CD4-positive, alpha-beta T cell treated with Interleukin-15 for 1 hour (primary cell): ENCODE data around the gene GALNT18.

Source experiments
- DNase-seq: peaks from one replicate; pipeline ENCODE4 v3.0.0-alpha.2; 2020

The GALNT18 gene

DNA sequence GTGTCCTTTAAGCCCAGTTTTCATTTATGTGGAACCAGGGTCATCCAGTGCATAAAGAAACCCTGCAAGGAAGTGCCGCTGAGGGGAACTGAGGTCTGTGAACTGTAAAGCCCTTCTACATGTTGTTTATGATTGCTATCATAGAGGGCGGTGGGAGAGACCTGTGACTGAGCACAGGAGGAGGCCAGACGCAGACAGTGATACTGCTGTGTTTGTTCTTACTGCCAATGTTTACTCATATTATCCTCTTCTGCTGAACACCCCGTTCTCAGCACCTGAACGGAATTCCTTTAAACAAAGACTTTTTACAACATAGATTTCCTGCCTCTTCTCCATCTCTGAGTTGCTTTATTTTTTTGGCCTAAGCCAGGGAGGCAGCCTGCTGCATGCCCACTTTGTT, 967 bp upstream of the GALNT18 start:
- no peak for DNase-seq

GRCh38 chr11:11622340-11622706, 518 bp upstream of the GALNT18 start:
- DNase-seq = no peak

GRCh38 chr11:11620921-11621572, 758 bp downstream of the GALNT18 start:
- DNase-seq = no peak

DNA sequence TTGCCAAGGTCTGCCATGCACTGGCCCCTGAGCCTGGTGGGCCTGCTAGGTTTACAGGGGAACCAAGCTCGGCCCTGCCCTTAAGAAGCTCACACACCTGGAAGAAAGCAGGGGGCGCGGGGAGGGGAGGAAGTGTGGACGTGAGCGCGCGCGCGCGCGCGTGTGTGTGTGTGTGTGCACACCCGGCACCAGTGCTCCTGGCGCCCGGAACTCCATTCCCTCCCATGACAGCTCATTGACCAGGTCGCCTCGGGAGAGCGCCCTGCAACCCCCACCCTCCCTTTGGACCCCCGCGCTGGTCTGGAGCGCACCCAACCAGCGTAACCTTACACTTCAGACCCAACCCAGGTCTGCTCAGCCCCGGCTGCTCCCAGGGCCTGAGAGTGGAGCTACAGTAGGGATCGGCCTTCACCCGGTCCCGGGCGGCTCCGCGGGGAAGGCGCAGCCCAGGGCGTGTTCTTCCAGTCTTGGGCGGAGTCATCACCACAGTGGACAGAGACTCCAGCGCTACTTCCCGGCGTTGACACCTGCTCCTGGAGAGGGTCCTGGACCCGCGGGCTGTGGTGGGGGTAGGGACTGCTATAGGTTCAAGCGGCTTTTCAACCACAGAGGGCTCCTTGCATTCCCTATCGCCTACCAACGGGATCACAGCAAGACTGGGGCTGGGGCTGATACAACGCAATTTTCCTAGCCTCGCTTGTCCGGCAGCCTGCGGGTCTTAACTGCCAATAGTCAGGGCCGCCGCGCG, 1.5 kb downstream of the GALNT18 start:
- no peak for DNase-seq

GRCh38 chr11:11618973-11619435, 2.8 kb downstream of the GALNT18 start:
- DNase-seq = no peak

DNA sequence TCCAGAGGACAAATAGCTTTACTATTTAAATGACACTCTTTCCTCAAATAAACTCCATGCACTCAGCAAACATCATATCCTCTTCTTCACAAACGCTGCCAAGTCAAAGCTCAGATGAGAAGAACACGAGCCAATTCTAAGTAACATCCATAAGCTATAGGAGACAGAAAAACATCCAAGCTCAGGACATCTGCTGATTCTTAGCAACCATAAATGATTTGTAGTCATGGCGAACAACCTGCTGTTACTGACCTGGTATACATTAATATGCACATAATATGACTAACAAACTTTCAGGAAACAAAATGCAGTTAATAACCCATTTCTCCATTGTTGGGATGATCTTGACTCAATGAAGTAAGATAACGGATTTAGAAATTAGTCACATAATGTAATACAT, 6.7 kb downstream of the GALNT18 start:
- DNase-seq = no peak

DNA sequence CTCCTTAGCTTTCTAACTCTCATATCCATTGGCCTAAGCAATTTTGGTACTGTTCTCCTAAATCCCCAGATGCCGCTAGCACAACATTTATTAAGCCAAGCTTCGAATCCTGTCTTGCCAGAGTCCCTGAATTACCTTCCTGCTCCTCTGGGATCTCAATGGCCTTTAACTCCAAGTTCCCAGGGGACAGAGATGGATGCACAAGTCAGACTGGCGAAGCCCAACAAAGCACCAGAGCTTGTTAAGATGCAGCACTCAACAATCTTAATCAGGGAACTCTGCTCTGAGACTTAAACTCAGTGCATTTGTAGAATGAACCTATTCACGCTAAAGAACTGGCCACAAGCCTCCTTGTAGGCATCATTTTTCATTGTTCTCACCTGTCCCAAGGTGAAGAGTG, 9.4 kb downstream of the GALNT18 start:
- no peak for DNase-seq

DNA sequence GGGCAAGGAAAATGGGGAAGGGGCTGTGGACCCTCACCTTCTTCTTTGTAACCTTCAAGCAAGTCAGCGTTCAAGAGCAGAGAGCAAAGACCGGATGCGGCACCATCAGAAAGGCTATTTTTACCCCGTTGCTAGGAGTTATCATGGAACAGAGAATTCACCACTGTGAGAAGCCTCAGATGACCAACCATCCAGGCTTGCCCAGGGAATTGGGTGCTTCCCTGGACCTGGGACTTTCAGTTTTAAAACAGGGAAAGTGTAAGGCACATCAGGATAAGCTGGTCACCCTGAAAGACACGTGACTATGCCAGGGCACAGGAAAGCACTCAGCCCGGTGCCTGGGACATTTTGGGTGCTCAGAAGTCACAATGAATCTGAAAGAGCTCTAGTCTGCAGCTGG, 10.4 kb downstream of the GALNT18 start:
- DNase-seq = no peak

GRCh38 chr11:11608783-11609232, 13.0 kb downstream of the GALNT18 start:
- no peak for DNase-seq

DNA sequence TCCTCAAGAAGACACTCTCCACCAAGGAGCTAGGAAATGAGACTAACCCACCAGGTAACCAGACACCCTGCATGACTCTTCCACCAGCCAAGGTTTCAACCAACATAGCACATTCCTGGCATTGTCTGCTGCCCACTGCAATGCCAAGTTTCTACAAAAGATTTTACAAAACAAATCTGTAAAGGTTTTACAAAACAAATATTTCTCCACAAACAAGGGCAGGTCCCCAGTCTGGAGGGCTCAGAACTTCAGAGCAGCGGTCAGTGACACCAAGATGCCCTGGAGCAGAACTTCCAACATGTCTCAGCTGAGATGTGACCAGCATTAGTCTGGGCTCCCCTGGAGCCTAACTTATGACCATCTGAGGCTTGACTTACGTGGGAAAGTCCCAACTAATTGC, 14.0 kb downstream of the GALNT18 start:
- DNase-seq = no peak

- DNase-seq = no peak
These were observed 15.9 kb downstream of the GALNT18 start for GRCh38 chr11:11605821-11606450.

DNA sequence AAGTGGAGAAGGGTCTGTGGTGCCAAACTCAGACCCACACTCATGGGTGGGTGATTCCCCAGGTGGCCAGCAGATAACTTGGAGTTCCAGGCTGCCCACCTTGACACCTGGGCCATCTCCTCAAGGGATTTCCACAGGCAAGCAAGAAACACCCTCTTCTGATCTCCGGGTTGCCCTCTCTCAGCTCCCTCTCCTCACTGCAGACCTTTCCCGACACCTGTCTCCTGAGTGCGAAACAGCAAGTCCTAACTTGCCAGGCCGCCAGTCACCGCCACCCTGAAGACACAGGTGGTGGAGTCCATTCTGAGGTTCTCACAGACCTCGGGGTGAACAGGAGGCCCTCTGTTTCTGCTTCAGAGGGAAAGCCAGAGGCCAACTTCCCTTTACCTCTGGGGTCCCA, 16.6 kb downstream of the GALNT18 start:
- DNase-seq = no peak

- no peak for DNase-seq
These were observed 17.3 kb downstream of the GALNT18 start for GRCh38 chr11:11604370-11604990.

- DNase-seq = no peak
These were observed 19.8 kb downstream of the GALNT18 start for GRCh38 chr11:11602011-11602410.

DNA sequence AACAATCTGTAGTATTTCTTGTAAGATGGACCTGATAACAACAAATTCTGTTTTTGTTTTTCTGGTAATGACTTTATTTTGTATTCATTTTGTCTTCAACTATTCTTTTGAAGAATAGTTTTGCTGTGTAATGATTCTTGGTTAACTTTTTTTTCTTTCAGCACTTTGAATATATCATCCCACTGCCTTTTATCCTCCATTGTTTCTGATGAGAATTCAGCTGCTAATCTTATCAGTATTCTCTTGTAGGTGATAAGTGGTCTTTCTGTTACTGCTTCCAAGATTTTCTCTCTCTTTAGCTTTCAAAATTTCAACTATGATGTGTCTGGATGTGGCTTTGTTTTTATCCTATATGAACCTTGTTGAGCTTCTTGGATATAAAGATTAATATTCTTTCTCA, 21.5 kb downstream of the GALNT18 start:
- no peak for DNase-seq

DNA sequence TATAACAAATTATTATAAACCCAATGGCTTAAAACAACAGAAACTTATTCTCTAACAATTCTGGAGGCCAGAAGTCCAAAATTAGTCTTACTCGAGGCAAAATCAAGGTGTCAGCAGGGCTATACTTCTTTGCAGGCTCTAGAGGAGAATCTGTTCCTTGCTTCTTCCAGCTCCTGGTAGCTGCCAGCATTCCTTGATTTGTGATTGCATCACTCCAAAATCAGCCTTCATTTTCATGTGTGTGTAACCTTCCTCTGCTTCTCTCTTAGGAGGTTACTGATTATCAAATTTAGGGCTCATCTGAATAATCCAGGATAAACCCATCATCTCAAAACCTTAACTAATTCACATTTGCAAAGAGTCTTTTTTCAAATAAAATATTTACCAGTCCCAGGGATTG, 23.6 kb downstream of the GALNT18 start:
- DNase-seq = no peak

- DNase-seq = no peak
These were observed 27.6 kb downstream of the GALNT18 start for GRCh38 chr11:11594162-11594561.

- no peak for DNase-seq
These were observed 29.6 kb downstream of the GALNT18 start for GRCh38 chr11:11592146-11592684.

- no peak for DNase-seq
These were observed 32.4 kb downstream of the GALNT18 start for GRCh38 chr11:11589437-11589836.

DNA sequence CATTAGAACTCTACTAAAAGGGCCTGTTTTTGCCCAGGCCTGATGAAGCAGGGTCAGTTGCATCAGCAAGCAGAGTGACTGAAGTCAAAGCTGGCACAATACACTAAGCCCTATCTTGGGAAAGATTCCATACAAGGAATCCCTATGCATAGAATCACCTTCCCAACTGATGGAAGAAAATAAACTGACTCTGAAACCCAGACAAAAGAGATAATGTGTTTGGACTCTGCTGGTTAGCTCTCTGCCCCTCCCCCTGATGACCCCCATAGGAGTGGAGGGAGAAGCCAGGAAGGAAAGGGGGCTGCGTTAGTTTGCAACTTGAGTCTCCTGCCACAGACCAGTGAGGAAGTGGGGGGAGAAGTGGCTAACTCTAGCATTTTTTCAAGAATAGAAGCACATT, 32.9 kb downstream of the GALNT18 start:
- DNase-seq = no peak

DNA sequence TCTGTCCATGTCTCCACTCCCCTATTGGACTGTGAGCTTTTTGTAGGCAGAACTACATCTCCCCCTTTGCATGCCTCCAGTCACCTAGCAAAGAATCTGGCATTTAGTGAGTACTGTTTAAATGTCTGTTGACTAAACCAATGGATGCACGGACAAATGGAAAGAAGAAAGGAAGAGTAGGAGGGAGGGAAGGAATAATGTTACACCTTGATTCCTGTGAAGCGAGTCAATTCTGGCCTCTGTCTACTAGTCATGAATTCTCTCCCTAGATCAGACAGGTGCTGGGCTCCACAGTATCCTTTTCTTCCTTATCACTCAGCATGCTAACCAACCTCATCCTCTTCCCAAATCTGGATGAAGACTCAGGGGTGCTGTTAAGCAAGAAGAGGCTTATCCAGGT, 33.6 kb downstream of the GALNT18 start:
- DNase-seq = no peak

DNA sequence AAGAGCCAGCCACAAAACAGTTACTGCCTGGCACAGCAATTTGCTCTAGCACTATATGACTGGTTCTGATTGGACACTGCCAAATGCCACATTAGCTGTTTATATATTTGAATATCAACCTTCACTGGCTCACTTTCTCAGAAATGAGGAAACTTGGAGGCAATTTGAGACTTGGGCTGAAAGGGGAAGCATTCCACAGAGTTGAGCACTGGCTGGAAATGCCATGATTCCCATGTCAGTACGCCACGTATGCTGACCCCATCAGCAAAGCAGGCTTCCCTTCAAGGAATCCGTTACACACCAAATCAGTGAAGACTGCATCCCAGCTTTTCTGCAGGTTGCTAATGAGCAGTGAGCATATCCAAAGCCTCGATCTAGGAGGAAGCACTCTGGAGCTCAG, 34.7 kb downstream of the GALNT18 start:
- no peak for DNase-seq

DNA sequence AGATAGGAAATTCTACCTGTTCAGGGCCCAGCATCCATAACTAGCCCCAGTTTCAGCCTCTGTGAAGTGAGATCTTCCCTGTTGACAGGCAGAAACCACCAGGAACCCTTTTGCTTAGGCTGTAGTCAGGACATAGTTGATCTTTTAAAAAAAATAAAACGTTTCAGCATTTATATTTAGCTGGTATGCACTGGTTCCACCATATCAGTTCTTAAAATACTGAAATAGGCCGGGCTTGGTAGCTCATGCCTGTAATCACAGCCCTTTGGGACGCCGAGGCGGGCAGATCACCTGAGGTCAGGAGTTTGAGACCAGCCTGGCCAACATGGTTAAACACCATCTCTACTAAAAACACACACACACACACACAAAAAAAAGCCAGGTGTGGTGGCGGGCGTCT, 35.3 kb downstream of the GALNT18 start:
- DNase-seq = no peak
